HCT116 (cell line): ENCODE results near the gene FLT3LG. TPM values are rescaled to one million over a fixed set of nuclear protein-coding genes. Genes with fewer than 3 reads are reported as not detected.

Experiments used
- ATAC-seq: fragments of 200-7000 bp; cut with Tn5 transposase; 2 replicates; pipeline ENCODE4 v1.9.1; 2020; ENCODE audit warnings: mild to moderate bottlenecking, moderate library complexity
- BruUV-seq: library from RNA; stranded (reverse); fragments of 400-500 nt; replicated peaks from 2 replicates; lab custom pipeline; 2021; lab: Mats Ljungman, UMichigan
- CTCF ChIA-PET: fragments of 300-600 bp; sonication (Branson Sonifier 250); formaldehyde crosslinking; loops from one replicate; lab custom pipeline; 2021; ENCODE audit warnings: antibody characterized with exemption; lab: Charles Lee
- POLR2A ChIA-PET: fragments of 300-600, 350-600 bp; sonication (Branson Sonifier 250); formaldehyde crosslinking; loops from one replicate; lab custom pipeline; 2021; ENCODE audit warnings: antibody characterized with exemption; lab: Charles Lee
- RAD21 ChIA-PET, 2 experiments: fragments of 300-600 bp; sonication (Branson Sonifier 250); formaldehyde crosslinking; loops; one replicate each; lab custom pipeline; 2023; ENCODE audit warnings: low total read pairs in 2 of 2; ENCODE audit not compliant: uncharacterized antibody in 2 of 2, unreplicated experiment in 2 of 2, low non-redundant PET in 1 of 2; lab: Charles Lee
- DNase-seq: peaks from one replicate; pipeline ENCODE4 v3.0.0-alpha.2; 2010; ENCODE audit warnings: low read depth, low spot score
- H2AFZ ChIP-seq: fragments of 200-600 bp; shearing (Covaris generic), sonication (generic); 2 replicates; pipeline ENCODE4 v1.6.1; 2017; ENCODE audit warnings: low read depth, mixed run types, mixed read lengths, antibody characterized with exemption, low read length; ENCODE audit not compliant: poor library complexity, severe bottlenecking
- H3K27ac ChIP-seq: 2 replicates; pipeline ENCODE4 v1.5.1; 2012; ENCODE audit warnings: low read depth, low read length
- H3K27me3 ChIP-seq: fragments of 200-600 bp; sonication (generic); 2 replicates; pipeline ENCODE4 v1.6.1; 2016; ENCODE audit warnings: mixed run types, low read length, mixed read lengths; ENCODE audit not compliant: insufficient read depth
- H3K36me3 ChIP-seq, 2 experiments: fragments of 200-500 bp in 1 of 2; fragments of 200-600 bp in 1 of 2; sonication (Bioruptor generic) in 1 of 2; sonication (generic) in 1 of 2; 2 replicates each; pipeline versions ENCODE4 v1.5.1 to v1.6.1; 2014 to 2016; ENCODE audit warnings: low read length in 2 of 2, inconsistent platforms in 1 of 2, mixed read lengths in 1 of 2, mixed run types in 1 of 2; ENCODE audit not compliant: insufficient read depth in 2 of 2, control insufficient read depth in 1 of 2
- H3K4me1 ChIP-seq, 2 experiments: fragments of 200-600 bp in 1 of 2; sonication (generic) in 1 of 2; 2 replicates each; pipeline versions ENCODE4 v1.5.1 to v1.6.1; 2012 to 2017; ENCODE audit warnings: low read length in 2 of 2, inconsistent platforms in 1 of 2, mild to moderate bottlenecking in 1 of 2, mixed read lengths in 1 of 2, mixed run types in 1 of 2, moderate library complexity in 1 of 2; ENCODE audit not compliant: insufficient read depth in 2 of 2, control insufficient read depth in 1 of 2
- H3K4me2 ChIP-seq: fragments of 200-600 bp; sonication (generic); 2 replicates; pipeline ENCODE4 v1.6.1; 2017; ENCODE audit warnings: mixed run types, low read length, mixed read lengths
- H3K4me3 ChIP-seq, 2 experiments: fragments of 200-600 bp in 1 of 2; sonication (generic) in 1 of 2; replicated peaks in 1 of 2; 2 replicates each; pipeline ENCODE4 v1.5.1; 2011 to 2016; ENCODE audit warnings: low read length in 2 of 2, control low read depth in 1 of 2, low read depth in 1 of 2, mild to moderate bottlenecking in 1 of 2, mixed read lengths in 1 of 2, mixed run types in 1 of 2
- H3K79me2 ChIP-seq: fragments of 200-600 bp; sonication (generic); 2 replicates; pipeline ENCODE4 v1.6.1; 2017; ENCODE audit warnings: mild to moderate bottlenecking, mixed run types, low read length, moderate library complexity, mixed read lengths; ENCODE audit not compliant: insufficient read depth
- H3K9ac ChIP-seq: fragments of 200-600 bp; sonication (generic); 2 replicates; pipeline ENCODE4 v1.6.1; 2016; ENCODE audit warnings: low read length, mixed read lengths
- H3K9me2 ChIP-seq: fragments of 200-600 bp; sonication (generic), shearing (Covaris generic); 2 replicates; pipeline ENCODE4 v1.6.1; 2017; ENCODE audit warnings: mixed run types, mild to moderate bottlenecking, moderate library complexity; ENCODE audit not compliant: insufficient read depth
- H3K9me3 ChIP-seq, 2 experiments: fragments of 200-500 bp in 1 of 2; fragments of 200-600 bp in 1 of 2; sonication (Bioruptor generic) in 1 of 2; sonication (generic) in 1 of 2; 2 replicates each; pipeline ENCODE4 v1.6.1; 2014 to 2017; ENCODE audit warnings: low read length in 2 of 2, mixed read lengths in 2 of 2, inconsistent platforms in 1 of 2, low read depth in 1 of 2, mild to moderate bottlenecking in 1 of 2, mixed run types in 1 of 2, moderate library complexity in 1 of 2; ENCODE audit not compliant: control insufficient read depth in 1 of 2, insufficient read depth in 1 of 2
- H4K20me1 ChIP-seq: fragments of 200-600 bp; sonication (generic), shearing (Covaris generic); 2 replicates; pipeline ENCODE4 v1.6.1; 2017; ENCODE audit warnings: mixed run types, mild to moderate bottlenecking, moderate library complexity; ENCODE audit not compliant: insufficient read depth
- CEBPB ChIP-seq: IDR thresholded peaks from 2 replicates; pipeline ENCODE4 v1.6.1; 2012; ENCODE audit warnings: low read depth
- EGR1 ChIP-seq: IDR thresholded peaks from 2 replicates; pipeline ENCODE4 v1.6.1; 2012; ENCODE audit warnings: low read depth
- ELF1 ChIP-seq: IDR thresholded peaks from 2 replicates; pipeline ENCODE4 v1.6.1; 2012; ENCODE audit warnings: low read depth, borderline replicate concordance
- RAD21 ChIP-seq: IDR thresholded peaks from 2 replicates; pipeline ENCODE4 v1.6.1; 2012; ENCODE audit warnings: low read depth, mild to moderate bottlenecking
- SIN3A ChIP-seq: IDR thresholded peaks from 2 replicates; pipeline ENCODE4 v1.6.1; 2012; ENCODE audit warnings: low read depth
- SP1 ChIP-seq: IDR thresholded peaks from 2 replicates; pipeline ENCODE4 v1.6.1; 2012; ENCODE audit warnings: low read depth
- YY1 ChIP-seq: IDR thresholded peaks from 2 replicates; pipeline ENCODE4 v1.6.1; 2011; ENCODE audit warnings: low read length, low read depth, moderate library complexity, mild to moderate bottlenecking; ENCODE audit not compliant: insufficient replicate concordance; ENCODE audit errors: extremely low read depth
- intact Hi-C: fragments of 100-400 bp; cut with micrococcal nuclease; formaldehyde crosslinking; loops from 2 replicates; pipeline ENCODE4 v1.10.0; 2022
- total RNA-seq: library from RNA; stranded (reverse); gene quantifications from one replicate; pipeline ENCODE4 v1.2.1, GENCODE V29; 2021; ENCODE audit not compliant: unreplicated experiment
- TF ChIP-seq, protein P1 (sequence below), 3 experiments: fragments of 200-600 bp in 1 of 3; sonication (generic) in 1 of 3; IDR thresholded peaks in 2 of 3; conservative IDR thresholded peaks in 1 of 3; 2 replicates each; pipeline ENCODE4 v1.5.1; 2012 to 2017; ENCODE audit warnings: low read depth in 2 of 3, low read length in 2 of 3, antibody characterized with exemption in 1 of 3, borderline replicate concordance in 1 of 3, control low read depth in 1 of 3, mild to moderate bottlenecking in 1 of 3, mixed read lengths in 1 of 3, mixed run types in 1 of 3, moderate library complexity in 1 of 3; ENCODE audit not compliant: insufficient read depth in 1 of 3
- TF ChIP-seq, protein P2 (sequence below): IDR thresholded peaks from 2 replicates; pipeline ENCODE4 v1.6.1; 2012
- TF ChIP-seq, protein P3 (sequence below): IDR thresholded peaks from 2 replicates; pipeline ENCODE4 v1.6.1; 2012

Gene FLT3LG
- total RNA-seq, 1 experiment from 2014 or later: 3.8 TPM

DNA sequence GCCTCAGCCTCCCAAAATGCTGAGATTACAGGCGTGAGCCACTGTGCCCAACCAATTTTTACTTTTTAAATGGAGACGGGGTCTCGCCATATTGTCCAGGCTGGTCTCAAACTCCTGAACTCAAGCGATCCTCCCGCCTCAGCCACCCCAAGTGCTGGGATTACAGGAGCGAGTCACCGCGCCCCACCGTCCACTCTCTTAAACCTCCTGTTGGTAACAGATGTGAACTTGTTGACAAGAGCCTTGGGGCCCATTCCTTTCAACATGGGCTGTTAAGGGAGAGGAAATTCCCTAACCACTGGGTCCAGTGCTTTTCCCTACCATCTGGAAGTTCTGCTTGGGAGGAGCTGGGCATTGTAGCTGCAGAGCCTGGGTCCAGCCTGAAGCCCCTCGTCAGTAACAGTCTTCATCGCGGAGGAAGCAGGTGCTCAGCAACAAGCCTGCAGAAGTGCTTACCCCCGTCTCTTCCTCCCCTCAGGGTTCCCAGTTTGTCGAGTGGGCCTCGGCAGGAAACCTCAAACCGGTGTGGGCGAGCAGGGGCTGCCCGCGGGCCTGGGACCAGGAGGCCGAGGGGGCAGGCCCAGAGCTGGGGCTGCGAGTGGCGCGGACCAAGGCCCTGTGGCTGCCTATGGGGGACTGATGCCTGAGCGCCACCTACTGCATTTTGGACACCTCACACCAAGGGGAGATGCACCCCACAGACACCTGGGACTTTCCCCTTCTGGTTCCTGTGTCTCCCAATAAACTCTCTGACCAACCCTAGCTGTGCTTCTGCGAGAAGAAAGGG, 4.0 kb upstream of the FLT3LG start:
- no peak for DNase-seq
- intact Hi-C loops: no loop called here
- Histone ChIP-seq H3K36me3 (no peaks in the 10 kb centered on the region; a peak in 1 of 4 replicates), H3K27ac (no peak overlapping the region), H3K9ac (no peak overlapping the region), H3K9me3 (no peaks in the 10 kb centered on the region), H3K4me1 (peaks cover 28 to 47% of the 10 kb centered on the region in 2 experiments), H3K79me2 (no peaks in the 10 kb centered on the region), H3K4me3 (no peak overlapping the region), H3K4me2 (no peak overlapping the region), H3K27me3 (no peaks in the 10 kb centered on the region), H4K20me1 (no peaks in the 10 kb centered on the region), H3K9me2 (no peaks in the 10 kb centered on the region), H2AFZ (no peak overlapping the region)
- ChIA-PET RAD21 (no interaction called here), POLR2A (interaction anchor here (1.3 kb wide), 1 partner anchor 17 kb away, joined by 4 read pairs; the partner anchor contains the start of gene ALDH16A1), CTCF (interaction anchor here (1.1 kb wide), 1 partner anchor 25 kb away, joined by 3 read pairs; no protein-coding TSS in a partner anchor)
- peak; percentile 28; the same call in 1 of the 2 replicates for ATAC-seq
- TF ChIP-seq YY1 (no peak), RAD21 (peak; percentile 49)
- TF ChIP-seq, protein P1, sequence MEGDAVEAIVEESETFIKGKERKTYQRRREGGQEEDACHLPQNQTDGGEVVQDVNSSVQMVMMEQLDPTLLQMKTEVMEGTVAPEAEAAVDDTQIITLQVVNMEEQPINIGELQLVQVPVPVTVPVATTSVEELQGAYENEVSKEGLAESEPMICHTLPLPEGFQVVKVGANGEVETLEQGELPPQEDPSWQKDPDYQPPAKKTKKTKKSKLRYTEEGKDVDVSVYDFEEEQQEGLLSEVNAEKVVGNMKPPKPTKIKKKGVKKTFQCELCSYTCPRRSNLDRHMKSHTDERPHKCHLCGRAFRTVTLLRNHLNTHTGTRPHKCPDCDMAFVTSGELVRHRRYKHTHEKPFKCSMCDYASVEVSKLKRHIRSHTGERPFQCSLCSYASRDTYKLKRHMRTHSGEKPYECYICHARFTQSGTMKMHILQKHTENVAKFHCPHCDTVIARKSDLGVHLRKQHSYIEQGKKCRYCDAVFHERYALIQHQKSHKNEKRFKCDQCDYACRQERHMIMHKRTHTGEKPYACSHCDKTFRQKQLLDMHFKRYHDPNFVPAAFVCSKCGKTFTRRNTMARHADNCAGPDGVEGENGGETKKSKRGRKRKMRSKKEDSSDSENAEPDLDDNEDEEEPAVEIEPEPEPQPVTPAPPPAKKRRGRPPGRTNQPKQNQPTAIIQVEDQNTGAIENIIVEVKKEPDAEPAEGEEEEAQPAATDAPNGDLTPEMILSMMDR (IDR thresholded peaks at IDR 0.05 in 2 of 3, conservative IDR thresholded peaks at IDR 0.05 in 1 of 3; ENCODE audit: borderline replicate concordance in 1 of 3, insufficient read depth in 1 of 3, low read depth in 2 of 3, low read length in 2 of 3): peak; percentile 21 to 49 (median 36); a peak in 5 of 6 replicates
- BruUV-seq: no TSS peak

DNA sequence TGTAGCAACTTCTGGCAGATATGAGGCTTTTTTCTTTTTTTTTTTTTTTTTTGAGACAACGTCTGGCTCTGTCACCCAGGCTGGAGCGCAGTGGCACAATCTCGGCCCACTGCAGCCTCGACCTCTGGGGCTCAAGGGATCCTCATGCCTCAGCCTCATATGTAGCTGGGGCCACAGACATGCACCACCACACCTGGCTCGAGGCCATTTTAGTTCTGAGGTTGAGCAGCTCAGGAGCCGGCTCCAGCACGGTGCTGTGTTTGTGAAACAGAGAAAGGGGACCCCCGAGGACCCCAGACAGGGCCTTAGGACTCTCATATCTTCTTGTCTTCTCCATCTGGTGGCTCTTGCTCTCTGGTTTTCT, 3.4 kb upstream of the FLT3LG start:
- CTCF ChIA-PET: no interaction called here
- H4K20me1 ChIP-seq: no peaks in the 10 kb centered on the region
- no peaks in the 10 kb centered on the region for H3K27me3 ChIP-seq
- H3K36me3 ChIP-seq: no peaks in the 10 kb centered on the region; a peak in 1 of 4 replicates
- H3K9ac ChIP-seq: no peak overlapping the region
- RAD21 ChIA-PET: no interaction called here
- ATAC-seq (no peak), DNase-seq (no peak)
- intact Hi-C loops: no loop called here
- no peaks in the 10 kb centered on the region for H3K79me2 ChIP-seq
- H3K9me2 ChIP-seq: no peaks in the 10 kb centered on the region
- peaks cover 28 to 47% of the 10 kb centered on the region in 2 experiments for H3K4me1 ChIP-seq
- no peak overlapping the region for H3K27ac ChIP-seq
- H2AFZ ChIP-seq: no peak overlapping the region
- no peak overlapping the region for H3K4me2 ChIP-seq
- BruUV-seq: no TSS peak
- POLR2A ChIA-PET: no interaction called here
- no peaks in the 10 kb centered on the region for H3K9me3 ChIP-seq
- no peak overlapping the region for H3K4me3 ChIP-seq
- TF ChIP-seq, protein P2, sequence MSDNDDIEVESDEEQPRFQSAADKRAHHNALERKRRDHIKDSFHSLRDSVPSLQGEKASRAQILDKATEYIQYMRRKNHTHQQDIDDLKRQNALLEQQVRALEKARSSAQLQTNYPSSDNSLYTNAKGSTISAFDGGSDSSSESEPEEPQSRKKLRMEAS: no peak
- TF ChIP-seq SP1 (no peak), ELF1 (no peak), SIN3A (no peak), CEBPB (no peak), EGR1 (no peak)
- TF ChIP-seq, protein P3, sequence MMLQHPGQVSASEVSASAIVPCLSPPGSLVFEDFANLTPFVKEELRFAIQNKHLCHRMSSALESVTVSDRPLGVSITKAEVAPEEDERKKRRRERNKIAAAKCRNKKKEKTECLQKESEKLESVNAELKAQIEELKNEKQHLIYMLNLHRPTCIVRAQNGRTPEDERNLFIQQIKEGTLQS: no peak
- TF ChIP-seq, protein P1 (IDR thresholded peaks at IDR 0.05 in 2 of 3, conservative IDR thresholded peaks at IDR 0.05 in 1 of 3; ENCODE audit: borderline replicate concordance in 1 of 3, insufficient read depth in 1 of 3, low read depth in 2 of 3, low read length in 2 of 3): no peak
